Stimulated activated CD4-positive, alpha-beta T cell treated with anti-CD3 and anti-CD28 coated beads, Interleukin-15, amount 100 ng/mL, for 24 hours (primary cell): ENCODE results near the gene CR1.
A peak's percentile ranks its signal among the peaks of the same experiment; 100 is the strongest.
"Not testable (repeated sequence)": the region's sequence is repeated elsewhere in the genome, so short reads cannot be mapped to it uniquely, and the experiment has no call there.

Experiments used
- DNase-seq: peaks from one replicate; pipeline ENCODE4 v3.0.0-alpha.2; 2020

The CR1 gene

GRCh38 chr1:207495801-207496792 lies at the start of gene CR1:
TSS of gene CR1 (plus strand) at chr1:207496157. CDS start at chr1:207496268, 111 bp downstream.
- peak; percentile 54 for DNase-seq

GRCh38 chr1:207453710-207454045 lies 42.3 kb upstream of the CR1 start:
- DNase-seq: no peak

GRCh38 chr1:207454046-207454964 lies 41.7 kb upstream of the CR1 start, which contains the start of gene CR2:
TSS of gene CR2 (plus strand) at chr1:207454328. CDS start at chr1:207454419, 91 bp downstream.
- peak; percentile 70 for DNase-seq

- DNase-seq: no peak
Measured at GRCh38 chr1:207455183-207455754, 40.7 kb upstream of the CR1 start.

GRCh38 chr1:207458414-207458813 lies 37.5 kb upstream of the CR1 start:
- no peak for DNase-seq

GRCh38 chr1:207459008-207459407 lies 36.9 kb upstream of the CR1 start:
- no peak for DNase-seq

- DNase-seq: no peak
Measured at GRCh38 chr1:207461649-207462048, 34.3 kb upstream of the CR1 start.

GRCh38 chr1:207462535-207462934 lies 33.4 kb upstream of the CR1 start:
- DNase-seq: no peak

GRCh38 chr1:207463021-207463420 lies 32.9 kb upstream of the CR1 start:
- DNase-seq: no peak

GRCh38 chr1:207463571-207463970 lies 32.4 kb upstream of the CR1 start:
- DNase-seq: no peak

GRCh38 chr1:207470927-207471326 lies 25.0 kb upstream of the CR1 start:
- no peak for DNase-seq

GRCh38 chr1:207474210-207474609 lies 21.7 kb upstream of the CR1 start:
- DNase-seq: no peak

GRCh38 chr1:207486198-207486597 lies 9.8 kb upstream of the CR1 start:
- no peak for DNase-seq

GRCh38 chr1:207487636-207488035 lies 8.3 kb upstream of the CR1 start:
- DNase-seq: no peak

GRCh38 chr1:207493212-207493611 lies 2.7 kb upstream of the CR1 start:
- DNase-seq: no peak

GRCh38 chr1:207494171-207494570 lies 1.8 kb upstream of the CR1 start:
- DNase-seq: no peak

GRCh38 chr1:207495281-207495680 lies 676 bp upstream of the CR1 start:
- DNase-seq: not testable (repeated sequence)

- no peak for DNase-seq
Measured at GRCh38 chr1:207497941-207498340, 2.0 kb downstream of the CR1 start.

GRCh38 chr1:207499573-207499972 lies 3.6 kb downstream of the CR1 start:
- DNase-seq: peak; percentile 75

- DNase-seq: no peak
Measured at GRCh38 chr1:207500306-207500705, 4.3 kb downstream of the CR1 start.

GRCh38 chr1:207501071-207501470 lies 5.1 kb downstream of the CR1 start:
- no peak for DNase-seq

GRCh38 chr1:207502726-207503125 lies 6.8 kb downstream of the CR1 start:
- DNase-seq: no peak

- DNase-seq: no peak
Measured at GRCh38 chr1:207503950-207504349, 8.0 kb downstream of the CR1 start.
